Measurements from ENCODE around the gene HFE.

- TF ChIP-seq CTCF (IDR thresholded peaks at IDR 0.05; ENCODE audit: insufficient read depth, low read length, poor library complexity, severe bottlenecking) (no peak), EZH2phosphoT487 (conservative IDR thresholded peaks at IDR 0.05; ENCODE audit: low read length) (no peak)
Measured at GRCh38 chr6:26142026-26142425, 54.8 kb downstream of the HFE start.

Data from SU-DHL-6 (cell line).